Measurements from ENCODE around the gene DIP2B.

DIP2B gene

GRCh38 chr12:50635857-50636256 lies 131.1 kb downstream of the DIP2B start:
- Histone ChIP-seq H3K4me3 (ENCODE audit: low read depth, low read length) (no peak overlapping the region), H3K4me2 (ENCODE audit: low read length) (no peak overlapping the region), H3K27me3 (ENCODE audit: control insufficient read depth, insufficient read depth, low read length) (no peaks in the 10 kb centered on the region), H3K79me2 (peaks cover 3% of the 10 kb centered on the region), H3K9ac (no peak overlapping the region), H3K27ac (no peak overlapping the region), H2AFZ (no peak overlapping the region), H3K36me3 (ENCODE audit: control insufficient read depth, insufficient read depth, low read length) (no peaks in the 10 kb centered on the region), H3K4me1 (no peaks in the 10 kb centered on the region), H3K9me3 (ENCODE audit: control insufficient read depth, low read length) (no peaks in the 10 kb centered on the region)
- TF ChIP-seq CTCF (IDR thresholded peaks at IDR 0.05), result no peak

- Histone ChIP-seq H3K79me2 (peaks cover 3% of the 10 kb centered on the region), H3K9ac (no peak overlapping the region), H3K9me3 (ENCODE audit: control insufficient read depth, low read length) (no peaks in the 10 kb centered on the region), H3K4me2 (ENCODE audit: low read length) (no peak overlapping the region), H3K4me1 (no peaks in the 10 kb centered on the region), H3K27ac (no peak overlapping the region), H2AFZ (no peak overlapping the region), H3K27me3 (ENCODE audit: control insufficient read depth, insufficient read depth, low read length) (no peaks in the 10 kb centered on the region), H3K36me3 (ENCODE audit: control insufficient read depth, insufficient read depth, low read length) (no peaks in the 10 kb centered on the region), H3K4me3 (ENCODE audit: low read depth, low read length) (no peak overlapping the region)
- TF ChIP-seq CTCF (IDR thresholded peaks at IDR 0.05), result no peak
Observed at GRCh38 chr12:50636505-50636904, 131.7 kb downstream of the DIP2B start.

- H3K27ac ChIP-seq, result no peak overlapping the region
- H3K36me3 ChIP-seq (ENCODE audit: control insufficient read depth, insufficient read depth, low read length), result no peaks in the 10 kb centered on the region
- no peak overlapping the region for H2AFZ ChIP-seq
- no peaks in the 10 kb centered on the region for H3K9me3 ChIP-seq (ENCODE audit: control insufficient read depth, low read length)
- no peak overlapping the region for H3K9ac ChIP-seq
- no peaks in the 10 kb centered on the region for H3K27me3 ChIP-seq (ENCODE audit: control insufficient read depth, insufficient read depth, low read length)
- no peak overlapping the region for H3K4me3 ChIP-seq (ENCODE audit: low read depth, low read length)
- TF ChIP-seq CTCF (IDR thresholded peaks at IDR 0.05), result peak; percentile 70
- peaks cover 5% of the 10 kb centered on the region for H3K4me1 ChIP-seq
- no peaks in the 10 kb centered on the region for H3K79me2 ChIP-seq
- H3K4me2 ChIP-seq (ENCODE audit: low read length), result no peak overlapping the region
Observed at GRCh38 chr12:50637870-50638481, 133.2 kb downstream of the DIP2B start.

- no peak overlapping the region for H2AFZ ChIP-seq
- no peak overlapping the region for H3K27ac ChIP-seq
- H3K9me3 ChIP-seq (ENCODE audit: control insufficient read depth, low read length), result no peaks in the 10 kb centered on the region
- TF ChIP-seq CTCF (IDR thresholded peaks at IDR 0.05), result no peak
- peaks cover 5% of the 10 kb centered on the region for H3K4me1 ChIP-seq
- no peak overlapping the region for H3K9ac ChIP-seq
- no peaks in the 10 kb centered on the region for H3K36me3 ChIP-seq (ENCODE audit: control insufficient read depth, insufficient read depth, low read length)
- H3K4me2 ChIP-seq (ENCODE audit: low read length), result no peak overlapping the region
- H3K27me3 ChIP-seq (ENCODE audit: control insufficient read depth, insufficient read depth, low read length), result no peaks in the 10 kb centered on the region
- H3K4me3 ChIP-seq (ENCODE audit: low read depth, low read length), result no peak overlapping the region
- no peaks in the 10 kb centered on the region for H3K79me2 ChIP-seq
Observed at GRCh38 chr12:50638482-50638880, 133.7 kb downstream of the DIP2B start.

- Histone ChIP-seq H3K9me3 (ENCODE audit: control insufficient read depth, low read length) (no peaks in the 10 kb centered on the region), H3K4me2 (ENCODE audit: low read length) (no peak overlapping the region), H3K27me3 (ENCODE audit: control insufficient read depth, insufficient read depth, low read length) (no peaks in the 10 kb centered on the region), H3K4me3 (ENCODE audit: low read depth, low read length) (no peak overlapping the region), H3K9ac (no peak overlapping the region), H3K27ac (no peak overlapping the region), H3K4me1 (peaks cover 5% of the 10 kb centered on the region), H3K79me2 (no peaks in the 10 kb centered on the region), H3K36me3 (ENCODE audit: control insufficient read depth, insufficient read depth, low read length) (no peaks in the 10 kb centered on the region), H2AFZ (no peak overlapping the region)
- TF ChIP-seq CTCF (IDR thresholded peaks at IDR 0.05), result no peak
Observed at GRCh38 chr12:50639721-50640120, 134.9 kb downstream of the DIP2B start.

Measured in parathyroid adenoma (tissue), 2 donors.